Mesenchymal stem cell (in vitro differentiated cells and primary cell): ENCODE results near the gene SARDH.

ENCODE experiments used
- DNase-seq: peaks from one replicate; pipeline ENCODE4 v3.0.0-alpha.2; 2013
- H2AFZ ChIP-seq: one replicate; pipeline ENCODE4 v1.6.1; 2013; ENCODE audit warnings: low read depth, mild to moderate bottlenecking, control low read depth, inconsistent platforms, low read length, moderate library complexity
- H2AK5ac ChIP-seq: 2 replicates; pipeline ENCODE4 v1.6.1; 2013; ENCODE audit warnings: low read length, moderate library complexity, mild to moderate bottlenecking, inconsistent platforms; ENCODE audit not compliant: severe bottlenecking
- H2BK120ac ChIP-seq: one replicate; pipeline ENCODE4 v1.6.1; 2013; ENCODE audit warnings: low read depth, mild to moderate bottlenecking, inconsistent platforms, low read length, moderate library complexity
- H2BK12ac ChIP-seq, 2 experiments: one replicate each; pipeline ENCODE4 v1.6.1; 2013; ENCODE audit warnings: inconsistent platforms in 2 of 2, low read length in 2 of 2, mild to moderate bottlenecking in 2 of 2, moderate library complexity in 2 of 2, control low read depth in 1 of 2
- H2BK15ac ChIP-seq: one replicate; pipeline ENCODE4 v1.6.1; 2013; ENCODE audit warnings: mild to moderate bottlenecking, low read depth, inconsistent platforms; ENCODE audit not compliant: poor library complexity, severe bottlenecking
- H2BK5ac ChIP-seq: 2 replicates; pipeline ENCODE4 v1.6.1; 2013; ENCODE audit warnings: low read depth, mild to moderate bottlenecking, low read length, control low read depth, inconsistent platforms; ENCODE audit not compliant: poor library complexity, severe bottlenecking
- H3K14ac ChIP-seq, 2 experiments: one replicate each; pipeline ENCODE4 v1.6.1; 2013; ENCODE audit warnings: inconsistent platforms in 2 of 2, low read length in 2 of 2, control low read depth in 1 of 2, mild to moderate bottlenecking in 1 of 2, moderate library complexity in 1 of 2
- H3K18ac ChIP-seq, 2 experiments: one replicate each; pipeline ENCODE4 v1.6.1; 2013; ENCODE audit warnings: inconsistent platforms in 2 of 2, low read length in 2 of 2, control low read depth in 1 of 2, low read depth in 1 of 2, mild to moderate bottlenecking in 1 of 2
- H3K23ac ChIP-seq, 2 experiments: one replicate each; pipeline ENCODE4 v1.6.1; 2013; ENCODE audit warnings: inconsistent platforms in 2 of 2, low read length in 2 of 2, mild to moderate bottlenecking in 2 of 2, moderate library complexity in 2 of 2, control low read depth in 1 of 2
- H3K27ac ChIP-seq: 2 replicates; pipeline ENCODE4 v1.5.1; 2013; ENCODE audit warnings: mild to moderate bottlenecking, moderate library complexity, low read length, control low read depth, inconsistent platforms; ENCODE audit not compliant: poor library complexity, severe bottlenecking
- H3K27me3 ChIP-seq, 2 experiments: 2 replicates each; pipeline versions ENCODE4 v1.6.1 to v1.7.0; 2013; ENCODE audit warnings: low read length in 2 of 2, mild to moderate bottlenecking in 2 of 2, moderate library complexity in 2 of 2, control low read depth in 1 of 2, inconsistent platforms in 1 of 2; ENCODE audit not compliant: control insufficient read depth in 1 of 2, insufficient read depth in 1 of 2
- H3K36me3 ChIP-seq, 2 experiments: 2 replicates each; pipeline versions ENCODE4 v1.6.1 to v1.7.0; 2013; ENCODE audit warnings: low read length in 2 of 2, control low read depth in 1 of 2, inconsistent platforms in 1 of 2, low read depth in 1 of 2, mild to moderate bottlenecking in 1 of 2; ENCODE audit not compliant: insufficient read depth in 2 of 2, control insufficient read depth in 1 of 2
- H3K4ac ChIP-seq, 2 experiments: one replicate each; pipeline ENCODE4 v1.6.1; 2013; ENCODE audit warnings: inconsistent platforms in 2 of 2, low read length in 2 of 2, mild to moderate bottlenecking in 2 of 2, moderate library complexity in 2 of 2, control low read depth in 1 of 2, low read depth in 1 of 2
- H3K4me1 ChIP-seq: 2 replicates; pipeline ENCODE4 v1.6.1; 2013; ENCODE audit warnings: low read depth, low read length, control low read depth; ENCODE audit not compliant: control insufficient read depth, insufficient read depth
- H3K4me2 ChIP-seq: 2 replicates; pipeline ENCODE4 v1.6.1; 2013; ENCODE audit warnings: low read length, mild to moderate bottlenecking, inconsistent platforms; ENCODE audit not compliant: poor library complexity, severe bottlenecking
- H3K4me3 ChIP-seq, 2 experiments: 2 replicates each; pipeline versions ENCODE4 v1.5.1 to v1.7.0; 2013; ENCODE audit warnings: low read length in 2 of 2, mild to moderate bottlenecking in 2 of 2, control low read depth in 1 of 2, low read depth in 1 of 2; ENCODE audit not compliant: insufficient read depth in 1 of 2
- H3K79me1 ChIP-seq: replicated peaks from 2 replicates; pipeline ENCODE4 v1.6.1; 2013; ENCODE audit warnings: mild to moderate bottlenecking, control low read depth, low read length, inconsistent platforms; ENCODE audit not compliant: poor library complexity, severe bottlenecking
- H3K9ac ChIP-seq: 2 replicates; pipeline ENCODE4 v1.7.0; 2013; ENCODE audit warnings: mild to moderate bottlenecking, low read length, moderate library complexity
- H3K9me3 ChIP-seq: 2 replicates; pipeline ENCODE4 v1.7.0; 2013; ENCODE audit warnings: mild to moderate bottlenecking, low read length; ENCODE audit not compliant: control insufficient read depth
- H4K8ac ChIP-seq: one replicate; pipeline ENCODE4 v1.6.1; 2013; ENCODE audit warnings: inconsistent platforms, mild to moderate bottlenecking, low read length, moderate library complexity
- H4K91ac ChIP-seq: one replicate; pipeline ENCODE4 v1.6.1; 2013; ENCODE audit warnings: mild to moderate bottlenecking, low read length, inconsistent platforms
- WGBS: methylation state at CpG from one replicate; pipeline ENCODE4 v1.1.7; 2013; ENCODE audit warnings: mixed read lengths; 5-methylcytosine and 5-hydroxymethylcytosine counted together

The SARDH gene

DNA sequence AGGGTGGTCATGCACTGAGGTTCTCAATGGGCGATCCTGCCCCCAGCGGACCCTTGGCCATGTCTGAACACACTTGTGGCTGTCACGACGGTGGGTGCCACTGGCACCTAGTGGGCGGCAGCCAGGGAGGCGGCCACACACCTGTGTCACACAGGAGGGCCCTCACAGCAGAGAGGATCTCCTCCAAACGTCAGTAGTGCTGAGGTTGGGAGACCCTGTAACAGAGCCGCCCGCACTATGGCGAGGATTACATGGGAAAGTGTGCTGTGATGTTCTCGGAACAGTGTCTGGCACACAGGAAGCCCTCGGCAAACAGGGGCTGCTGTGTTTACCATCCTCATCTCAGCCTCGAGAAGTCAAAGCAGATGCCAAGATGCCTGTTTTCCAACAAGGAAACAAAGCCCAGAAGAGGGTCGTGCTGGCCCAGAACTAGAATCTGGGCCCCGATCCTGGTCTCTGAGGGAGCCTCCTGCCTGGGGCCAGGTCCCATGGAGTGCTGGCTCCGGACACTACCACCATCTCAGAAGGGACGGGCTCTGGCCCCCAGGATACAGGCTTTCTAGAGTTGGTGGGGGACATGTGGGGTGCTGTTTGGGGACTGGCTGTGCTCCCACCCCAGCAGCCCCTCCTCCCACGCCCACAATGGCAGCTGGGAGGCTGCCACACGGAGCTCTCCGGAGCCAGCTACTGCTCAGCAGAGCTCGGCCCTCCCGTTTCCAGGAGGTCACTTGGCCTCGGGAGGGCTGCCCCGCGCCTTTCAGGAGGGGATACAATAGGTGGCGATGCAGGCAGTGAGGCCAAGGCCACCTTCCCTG is 53.8 kb downstream of the SARDH start:
- Histone ChIP-seq H3K4me3 (no peak overlapping the region), H3K9ac (no peak overlapping the region), H3K79me1 (no peaks in the 10 kb centered on the region), H4K91ac (peak overlapping the region; percentile 84), H3K4me1 (peaks cover 5% of the 10 kb centered on the region), H3K4me2 (no peak overlapping the region), H2BK5ac (no peak overlapping the region), H2BK15ac (peak overlapping the region; percentile 45), H2AK5ac (no peak overlapping the region), H2AFZ (no peak overlapping the region), H3K36me3 (no peaks in the 10 kb centered on the region), H3K23ac (no peak overlapping the region), H3K27me3 (peaks cover 4 to 62% of the 10 kb centered on the region in 2 experiments), H3K4ac (peak overlapping the region in 1 of 2 experiments; percentile 47), H2BK12ac (peak overlapping the region in 1 of 2 experiments; percentile 23), H3K14ac (peak overlapping the region in 1 of 2 experiments; percentile 57), H3K18ac (peak overlapping the region; percentile 84 to 89), H4K8ac (peak overlapping the region; percentile 67), H2BK120ac (no peak overlapping the region), H3K27ac (no peak overlapping the region), H3K9me3 (no peaks in the 10 kb centered on the region)
- DNase-seq, result no peak
- WGBS, result 83% methylated on average over 25 of the region's 26 CpGs

DNA sequence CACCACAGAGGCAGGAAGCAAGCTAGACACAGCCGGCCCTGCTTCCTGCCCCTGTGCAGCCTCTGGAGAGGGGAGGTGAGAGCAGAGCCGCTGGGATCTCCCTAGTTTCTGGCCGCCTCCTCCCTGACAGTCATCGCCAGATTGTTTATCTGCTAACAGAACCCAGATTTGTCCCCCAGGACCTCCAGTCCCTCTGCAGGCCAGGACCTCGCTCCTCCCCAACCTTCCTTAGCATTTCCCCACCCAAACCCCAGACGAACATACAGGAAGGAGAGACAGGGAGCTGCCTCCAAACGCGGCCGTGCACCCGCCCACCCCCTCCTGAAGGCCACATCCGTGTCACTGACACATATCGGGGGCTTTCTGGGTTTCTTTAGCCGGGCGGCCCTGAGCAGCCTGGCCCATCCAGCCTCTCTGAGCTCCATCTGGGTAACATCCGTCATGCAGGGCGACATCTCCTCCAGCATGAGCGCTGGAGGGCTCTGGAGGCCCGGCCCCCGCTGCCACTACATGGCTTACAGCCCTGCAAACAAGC is 54.5 kb downstream of the SARDH start:
- H2BK5ac ChIP-seq, result no peak overlapping the region
- peak overlapping the region; percentile 45 for H2BK120ac ChIP-seq
- no peak overlapping the region for H3K4me3 ChIP-seq
- peak overlapping the region in 1 of 2 experiments; percentile 71 for H3K4ac ChIP-seq
- H3K27me3 ChIP-seq, result peaks cover 11 to 68% of the 10 kb centered on the region in 2 experiments
- H3K9me3 ChIP-seq, result no peaks in the 10 kb centered on the region
- H3K79me1 ChIP-seq, result no peaks in the 10 kb centered on the region
- H3K4me2 ChIP-seq, result no peak overlapping the region
- peak overlapping the region; percentile 17 for H2BK15ac ChIP-seq
- peak overlapping the region in 1 of 2 experiments; percentile 57 for H3K14ac ChIP-seq
- H4K8ac ChIP-seq, result peak overlapping the region; percentile 67
- H2BK12ac ChIP-seq, result peak overlapping the region in 1 of 2 experiments; percentile 92
- H3K18ac ChIP-seq, result peak overlapping the region; percentile 84 to 89
- H3K23ac ChIP-seq, result peak overlapping the region in 1 of 2 experiments; percentile 24
- no peaks in the 10 kb centered on the region for H3K36me3 ChIP-seq
- H3K4me1 ChIP-seq, result peaks cover 5% of the 10 kb centered on the region
- no peak overlapping the region for H2AFZ ChIP-seq
- no peak overlapping the region for H3K27ac ChIP-seq
- H3K9ac ChIP-seq, result no peak overlapping the region
- peak overlapping the region; percentile 84 for H4K91ac ChIP-seq
- DNase-seq, result peak; percentile 65
- no peak overlapping the region for H2AK5ac ChIP-seq
- 15% methylated on average over 19 of the region's 19 CpGs for WGBS

GRCh38 chr9:133682818-133683585 is 55.1 kb downstream of the SARDH start:
- Histone ChIP-seq H3K14ac (peak overlapping the region in 1 of 2 experiments; percentile 37), H4K91ac (peak overlapping the region; percentile 77), H3K18ac (peak overlapping the region; percentile 84 to 89), H2BK120ac (no peak overlapping the region), H3K4me1 (peaks cover 5% of the 10 kb centered on the region), H2AFZ (no peak overlapping the region), H3K36me3 (no peaks in the 10 kb centered on the region), H3K23ac (no peak overlapping the region), H3K4me2 (no peak overlapping the region), H3K27me3 (peaks cover 14 to 74% of the 10 kb centered on the region in 2 experiments), H2BK15ac (peak overlapping the region; percentile 56), H3K9me3 (no peaks in the 10 kb centered on the region), H2BK12ac (peak overlapping the region in 1 of 2 experiments; percentile 92), H3K27ac (no peak overlapping the region), H3K4ac (peak overlapping the region; percentile 39 to 71), H3K79me1 (no peaks in the 10 kb centered on the region), H3K9ac (no peak overlapping the region), H3K4me3 (no peak overlapping the region), H2BK5ac (no peak overlapping the region), H2AK5ac (no peak overlapping the region), H4K8ac (peak overlapping the region; percentile 67)
- WGBS, result 81% methylated on average over 18 of the region's 20 CpGs
- no peak for DNase-seq
